NCI-H187 (cell line): ENCODE data around the gene SCFD2.
"Not testable (repeated sequence)": the region's sequence is repeated elsewhere in the genome, so short reads cannot be mapped to it uniquely, and the experiment has no call there.

Experiments
- DNase-seq, 2 experiments: peaks; one replicate each; lab custom pipeline; 2025; lab: John Stamatoyannopoulos, UW

SCFD2 gene

DNA sequence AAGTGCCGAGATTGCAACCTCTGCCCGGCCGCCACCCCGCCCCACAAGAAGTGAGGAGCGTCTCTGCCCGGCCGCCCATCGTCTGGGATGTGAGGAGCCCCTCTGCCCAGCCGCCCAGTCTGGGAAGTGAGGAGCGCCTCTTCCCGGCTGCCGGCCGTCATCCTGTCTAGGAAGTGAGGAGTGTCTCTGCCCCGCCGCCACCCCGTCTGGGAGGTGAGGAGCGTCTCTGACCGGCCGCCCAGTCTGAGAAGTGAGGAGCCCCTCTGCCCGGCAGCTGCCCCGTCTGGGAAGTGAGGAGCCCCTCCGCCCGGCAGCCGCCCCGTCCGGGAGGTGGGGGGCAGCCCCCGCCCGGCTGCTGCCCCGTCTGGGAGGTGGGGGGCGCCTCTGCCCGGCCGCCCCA, 226.6 kb downstream of the SCFD2 start:
- not testable (repeated sequence) for DNase-seq

DNA sequence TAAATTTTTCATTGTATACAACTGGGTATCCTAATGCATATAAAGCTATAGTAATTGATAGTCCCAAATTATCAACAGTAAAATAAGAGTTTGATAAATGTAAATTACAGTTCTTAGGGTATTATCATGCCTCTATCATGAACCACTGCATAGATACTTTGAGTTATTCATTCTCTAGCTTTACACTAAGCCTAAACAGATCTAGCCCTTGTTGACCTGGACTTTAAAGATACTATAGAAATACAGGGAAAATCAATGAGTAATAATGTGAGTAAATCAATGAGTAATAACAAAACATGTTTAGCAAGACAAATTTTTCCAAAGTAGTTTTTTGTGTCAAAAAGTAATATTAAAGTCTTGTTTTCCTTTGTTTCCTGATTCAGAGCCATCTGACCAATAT, 228.4 kb downstream of the SCFD2 start:
- no peak for DNase-seq

DNA sequence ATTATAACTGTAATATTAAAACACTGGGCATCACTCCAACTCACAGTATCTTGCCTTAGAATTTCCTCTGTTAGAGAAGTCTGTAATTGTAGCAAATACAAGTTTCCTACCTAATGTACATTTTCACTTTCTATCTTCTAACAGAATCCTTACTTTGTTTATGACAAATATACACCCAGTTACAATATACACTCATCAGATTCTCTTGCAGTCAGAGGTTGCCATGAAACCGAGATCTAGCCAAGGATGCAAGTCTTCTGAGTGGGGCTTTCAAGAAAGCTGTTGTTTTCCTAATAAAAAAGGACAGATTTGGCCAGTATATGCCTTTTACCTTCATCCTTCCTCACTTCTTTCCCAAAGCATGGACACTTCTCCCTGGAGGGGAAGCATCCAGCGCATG, 228.9 kb downstream of the SCFD2 start:
- DNase-seq, result no peak

DNA sequence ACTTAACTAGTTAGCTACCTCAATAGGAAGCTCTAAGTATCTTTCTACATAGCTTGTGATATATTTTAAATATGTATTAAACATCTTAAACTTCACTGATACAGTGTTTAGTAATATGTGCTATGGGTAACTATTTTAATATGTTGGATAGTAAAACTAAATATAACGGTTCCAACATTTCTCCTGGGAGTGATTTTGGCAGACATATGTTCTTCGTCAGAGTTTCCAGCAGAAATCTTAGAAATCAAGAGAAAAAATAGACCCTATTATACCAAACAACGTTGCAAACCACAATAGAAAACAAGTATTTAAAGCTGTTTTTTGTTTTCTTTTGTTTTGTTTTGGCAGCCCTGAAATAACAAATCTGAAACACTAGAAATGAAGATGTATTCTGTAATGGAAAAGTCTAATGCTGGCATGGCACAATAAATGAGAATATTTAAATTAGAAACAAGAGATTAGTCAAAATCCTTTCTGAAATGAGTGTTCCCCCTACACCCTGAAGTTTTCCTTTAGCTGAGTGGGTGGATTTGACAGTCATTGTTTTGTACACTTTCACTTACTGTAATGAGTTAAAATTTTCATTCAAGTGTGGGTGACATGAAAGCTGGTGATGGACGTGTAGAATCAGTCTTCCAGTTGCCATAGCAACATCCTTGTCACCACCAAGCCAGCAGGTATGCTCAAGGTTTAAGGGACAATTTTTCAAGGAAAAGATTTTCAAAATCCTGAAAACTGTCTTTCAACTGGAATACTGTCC, 233.5 kb downstream of the SCFD2 start:
- no peak for DNase-seq

DNA sequence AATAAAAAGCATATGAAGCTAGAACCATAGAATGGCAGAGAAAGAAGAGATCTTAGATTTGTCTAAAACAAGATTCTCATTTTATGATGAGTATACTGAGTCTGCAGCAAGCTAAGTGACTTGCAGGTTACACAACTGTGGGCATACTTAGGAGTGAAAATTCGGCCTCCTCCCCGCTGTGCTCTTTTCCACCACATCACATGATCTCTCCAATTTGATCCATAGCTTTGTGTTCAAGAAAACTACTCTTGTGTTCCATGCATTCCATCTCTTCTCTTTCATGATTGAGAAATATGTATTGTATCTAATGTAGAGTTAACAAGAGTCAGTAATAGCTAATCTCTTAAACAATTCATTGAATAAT, 234.3 kb downstream of the SCFD2 start:
- DNase-seq, result no peak

DNA sequence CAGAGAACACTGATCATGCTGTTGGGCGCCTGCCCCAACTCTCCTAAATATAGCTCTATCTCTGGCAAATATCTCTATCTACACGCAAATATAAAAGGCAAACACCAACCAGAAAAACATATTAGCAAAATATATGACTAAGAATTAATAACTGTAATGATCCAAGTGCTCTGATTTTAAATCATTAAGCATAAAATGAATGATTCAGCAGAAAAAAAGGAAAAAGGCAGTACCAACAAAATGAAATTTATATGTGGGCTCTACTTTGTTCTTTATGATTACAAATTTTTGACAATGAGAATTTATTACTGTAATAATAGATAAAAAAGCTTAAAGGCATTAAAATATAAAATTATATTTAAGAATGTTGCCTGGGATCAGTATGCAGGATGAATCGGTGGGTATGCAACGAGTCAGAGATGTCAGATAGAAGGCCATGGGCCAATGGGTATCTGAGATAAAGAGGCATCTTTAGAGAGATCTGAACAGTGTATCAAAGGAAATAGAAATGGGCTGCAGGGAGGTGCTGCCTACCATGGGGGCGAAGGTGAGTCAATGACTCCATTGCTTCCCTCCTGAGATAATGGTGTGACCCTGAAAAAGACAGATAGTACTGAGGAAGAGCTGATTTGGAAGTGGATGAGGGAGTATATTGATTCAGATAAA, 234.8 kb downstream of the SCFD2 start:
- no peak for DNase-seq

DNA sequence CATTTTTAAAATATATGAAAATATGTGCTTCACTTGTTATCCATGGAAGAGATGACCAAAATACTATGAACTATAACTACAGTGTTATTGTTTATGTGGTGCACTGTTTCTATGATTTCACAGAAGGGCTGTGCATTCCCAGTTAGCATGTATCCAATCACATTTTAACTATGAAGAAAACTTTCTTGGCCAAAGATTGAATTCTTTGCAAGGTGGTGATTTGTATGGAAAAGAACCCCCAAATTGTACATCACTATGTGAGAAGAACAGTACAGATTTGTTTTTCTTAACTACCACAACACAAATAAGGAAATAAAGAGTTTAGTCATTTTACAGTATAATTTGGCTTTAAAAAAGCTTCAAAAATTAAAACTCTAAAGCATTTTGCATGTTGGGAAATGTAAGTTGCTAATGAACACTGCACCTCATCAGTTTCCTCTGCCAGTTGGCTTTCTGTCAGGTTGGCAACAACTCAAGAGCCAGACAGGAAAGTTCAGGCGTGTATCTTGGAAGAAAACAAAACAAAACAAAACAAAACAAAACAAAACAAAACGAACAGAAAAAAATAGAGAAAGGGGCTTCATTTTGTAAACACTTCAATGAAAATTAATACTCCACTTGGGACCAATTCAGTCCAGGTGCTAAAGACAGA, 237.0 kb downstream of the SCFD2 start:
- DNase-seq, result no peak

DNA sequence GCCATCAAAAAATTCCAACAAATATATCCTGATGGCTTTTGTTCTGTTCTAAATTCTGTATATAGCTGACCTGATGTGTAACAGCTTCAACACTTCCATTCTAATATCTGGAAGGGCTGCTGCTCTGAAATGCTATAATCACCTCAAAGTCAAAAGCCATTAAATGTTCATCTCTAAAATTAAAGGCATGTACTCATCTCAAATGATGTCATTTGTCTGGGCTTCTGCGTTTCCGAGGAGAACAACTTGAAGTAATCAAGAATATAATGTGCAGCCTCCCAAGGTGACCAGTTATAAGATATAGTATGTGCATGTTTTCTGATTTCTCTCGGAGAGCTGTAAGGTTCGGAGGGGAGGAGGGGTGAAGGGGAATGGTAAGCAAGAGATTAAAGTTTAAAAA, 237.6 kb downstream of the SCFD2 start:
- DNase-seq, result no peak

DNA sequence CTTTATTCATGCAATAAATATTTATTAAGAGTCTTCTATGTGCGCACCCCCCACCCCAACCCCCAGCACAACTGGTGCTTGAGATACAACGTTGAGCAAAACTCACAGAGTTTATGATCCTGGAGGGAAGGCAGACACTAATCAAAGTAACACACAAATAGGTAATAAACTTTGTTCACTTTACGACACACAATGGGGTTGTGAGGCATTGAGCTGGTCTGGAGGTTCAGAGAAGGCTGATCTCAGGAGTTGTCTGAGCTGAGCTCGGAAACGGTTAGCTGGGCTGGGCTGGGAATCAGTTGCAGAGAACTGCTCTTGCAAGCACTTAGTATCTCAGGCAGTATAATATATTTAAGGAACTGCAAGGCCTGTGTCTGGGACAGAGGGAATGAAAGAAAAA, 238.5 kb downstream of the SCFD2 start:
- no peak for DNase-seq

DNA sequence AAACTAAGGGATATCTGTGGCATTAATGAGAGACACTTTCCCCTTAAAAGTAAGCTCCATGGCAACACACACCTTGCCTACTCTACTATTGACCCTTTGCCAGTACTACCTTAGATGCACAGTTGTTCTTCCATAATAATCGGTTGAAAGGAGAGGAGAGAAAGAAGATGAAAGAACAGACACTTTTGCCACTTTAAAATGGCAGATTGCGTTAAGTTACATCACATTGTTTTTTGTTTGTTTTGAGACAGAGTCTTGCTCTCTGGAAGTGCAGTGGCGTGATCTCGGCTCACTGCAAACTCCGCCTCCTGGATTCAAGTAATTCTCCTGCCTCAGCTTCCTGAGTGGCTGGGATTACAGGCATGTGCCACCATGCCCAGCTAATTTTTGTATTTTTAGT, 239.8 kb downstream of the SCFD2 start:
- DNase-seq, result no peak

DNA sequence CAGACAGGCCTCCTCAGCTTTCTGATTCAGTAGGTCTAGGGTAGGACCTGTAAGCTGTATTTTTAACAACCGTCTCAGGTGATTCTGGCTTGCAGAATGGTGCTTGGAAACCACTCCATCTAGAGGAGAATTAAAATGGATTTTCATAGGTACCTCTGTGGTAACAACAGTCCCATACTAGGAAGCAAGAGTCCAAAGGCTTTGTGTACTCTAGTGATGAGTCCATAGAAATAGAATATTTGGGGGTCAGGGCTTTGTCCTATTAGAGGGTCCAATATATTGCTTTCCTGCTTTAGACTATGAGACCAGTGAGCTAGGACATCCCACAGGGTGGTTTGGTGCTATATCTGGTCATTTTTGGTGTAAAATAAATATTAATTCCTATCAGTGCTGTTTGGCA, 242.0 kb downstream of the SCFD2 start:
- no peak for DNase-seq

DNA sequence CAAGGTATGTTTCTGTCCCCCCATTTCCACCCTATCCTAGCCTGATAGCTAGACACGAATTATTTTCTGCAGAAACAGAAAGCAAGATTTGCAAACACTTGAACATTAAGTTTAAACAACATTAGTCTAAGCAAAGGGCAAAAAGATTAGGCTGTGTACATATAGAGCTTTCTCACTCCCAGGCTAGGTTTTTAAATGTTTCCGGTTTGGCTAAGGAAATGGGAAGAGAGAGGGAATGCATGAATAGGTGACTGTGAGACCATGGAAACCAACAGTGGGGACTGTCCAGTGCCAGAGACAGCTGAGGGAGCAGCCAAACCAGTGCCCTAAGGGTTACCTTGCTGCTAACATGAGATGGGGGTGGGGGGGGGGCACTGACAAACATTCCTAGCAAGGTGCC, 242.7 kb downstream of the SCFD2 start:
- DNase-seq, result no peak

DNA sequence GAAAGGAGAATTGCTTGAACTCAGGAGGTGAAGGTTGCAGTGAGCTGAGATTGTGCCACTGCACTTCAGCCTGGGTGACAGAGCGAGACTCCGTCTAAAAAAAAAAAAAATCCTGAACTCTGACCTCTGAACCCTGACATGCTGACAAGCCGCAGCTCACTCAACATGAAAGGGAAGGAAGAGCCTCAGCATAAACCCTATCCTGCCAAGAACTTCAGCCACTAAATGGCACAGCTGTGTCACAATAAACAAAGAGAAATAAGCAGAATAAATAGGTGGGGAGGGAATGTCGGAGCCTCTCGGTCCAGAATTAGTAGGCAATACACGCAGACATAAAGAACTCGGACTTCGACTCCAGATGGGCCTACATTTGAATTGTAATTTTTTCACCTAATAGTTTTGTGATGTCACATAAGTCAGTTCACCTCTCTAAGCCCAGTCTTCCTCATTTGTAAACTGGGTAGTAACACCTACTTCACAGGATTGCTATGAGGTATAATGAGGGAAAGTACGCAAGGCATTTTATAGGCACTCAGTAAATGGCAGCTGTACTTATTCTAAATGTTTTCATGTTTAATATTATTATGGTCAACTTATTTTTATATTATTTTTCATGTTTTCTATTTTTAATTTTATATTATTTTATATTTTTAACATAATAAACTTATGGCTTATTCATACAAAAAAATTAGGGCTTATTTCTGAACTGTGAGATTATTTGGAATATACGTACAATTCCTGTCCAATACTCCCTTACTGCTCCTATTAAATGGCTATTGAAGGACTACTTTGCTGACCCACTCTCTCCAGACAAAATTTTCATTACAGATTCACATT, 243.4 kb downstream of the SCFD2 start:
- DNase-seq, result no peak

DNA sequence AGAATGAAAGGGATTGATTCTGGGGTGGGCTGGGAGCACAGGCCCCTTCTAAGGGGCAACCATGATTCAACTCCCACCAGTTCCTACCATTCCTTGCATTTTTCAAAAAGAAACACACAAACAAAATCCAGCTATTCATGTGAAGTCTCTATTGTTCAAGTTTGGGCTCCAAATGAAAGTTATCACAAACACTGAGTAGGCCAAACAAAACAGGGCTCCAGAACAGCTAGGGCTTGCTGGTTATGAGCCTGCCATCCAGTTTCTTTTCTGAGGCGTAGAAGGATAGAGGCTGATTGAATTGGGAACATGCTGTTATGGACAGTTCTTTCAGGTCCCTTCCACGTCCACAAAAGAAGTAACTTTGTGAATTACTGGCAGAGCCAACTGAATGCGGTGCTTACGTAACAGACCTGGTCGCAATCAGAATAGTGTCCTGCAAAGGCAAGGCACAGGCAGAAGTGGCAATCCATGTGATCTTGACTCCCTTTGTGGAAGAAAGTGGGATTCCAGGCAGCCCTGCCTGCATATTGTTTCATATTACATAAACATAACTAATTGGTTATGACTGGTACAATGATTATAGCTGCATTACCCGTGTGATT, 244.5 kb downstream of the SCFD2 start:
- DNase-seq, result no peak

DNA sequence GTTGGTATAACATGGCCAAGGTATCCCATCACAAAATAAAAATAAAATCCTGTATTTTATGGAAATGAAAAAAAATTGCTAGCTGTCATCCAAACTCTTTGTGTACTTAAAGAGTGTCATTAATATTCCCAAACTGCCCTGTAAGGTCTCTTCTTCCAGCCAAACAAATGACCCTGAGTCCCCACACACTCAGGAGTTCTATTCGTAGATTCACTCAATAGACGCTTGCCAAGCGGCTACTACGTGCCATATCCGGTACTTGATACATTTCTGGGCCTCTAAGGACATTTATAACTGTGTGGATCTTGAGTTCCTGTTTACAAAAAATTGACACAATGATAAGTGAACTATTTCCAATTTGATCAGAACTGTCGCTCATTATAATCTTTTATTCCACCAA, 245.1 kb downstream of the SCFD2 start:
- DNase-seq, result no peak

DNA sequence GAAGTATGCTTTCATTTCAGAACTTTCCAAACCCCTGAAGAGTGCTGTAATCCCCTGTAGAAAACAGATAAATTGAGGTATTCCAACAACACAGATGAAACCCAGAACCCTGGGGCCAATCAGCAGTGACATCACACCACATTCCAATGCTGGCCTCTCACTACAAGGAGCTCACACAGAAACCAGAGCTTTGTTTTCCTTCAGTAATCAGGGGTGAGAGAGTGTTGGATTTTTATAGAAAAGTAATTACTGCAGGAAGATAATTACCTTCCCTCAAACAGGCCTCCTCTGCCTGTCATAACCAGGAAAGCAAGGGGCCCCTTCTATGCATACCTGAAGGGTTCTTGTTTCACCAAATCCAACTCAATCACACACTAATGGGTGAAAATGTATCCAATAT, 246.2 kb downstream of the SCFD2 start:
- DNase-seq, result no peak

DNA sequence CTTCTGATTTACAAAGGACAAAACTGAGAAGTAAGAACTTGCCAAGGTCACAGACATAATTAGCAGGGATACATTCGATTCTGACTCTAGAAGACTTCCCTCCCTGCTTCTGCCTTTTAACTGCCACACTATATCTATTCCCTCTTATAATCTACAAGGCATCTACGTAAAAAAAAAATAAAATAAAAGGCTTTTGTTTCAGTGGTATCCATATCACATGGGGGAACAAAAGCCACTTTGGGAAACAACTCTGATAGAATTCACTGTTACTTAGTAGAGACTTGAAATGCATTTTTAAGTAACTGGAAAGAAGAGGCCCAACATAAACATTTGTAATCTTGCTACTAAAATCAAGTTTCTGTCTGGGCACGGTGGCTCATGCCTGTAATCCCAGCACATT, 247.2 kb downstream of the SCFD2 start:
- no peak for DNase-seq

DNA sequence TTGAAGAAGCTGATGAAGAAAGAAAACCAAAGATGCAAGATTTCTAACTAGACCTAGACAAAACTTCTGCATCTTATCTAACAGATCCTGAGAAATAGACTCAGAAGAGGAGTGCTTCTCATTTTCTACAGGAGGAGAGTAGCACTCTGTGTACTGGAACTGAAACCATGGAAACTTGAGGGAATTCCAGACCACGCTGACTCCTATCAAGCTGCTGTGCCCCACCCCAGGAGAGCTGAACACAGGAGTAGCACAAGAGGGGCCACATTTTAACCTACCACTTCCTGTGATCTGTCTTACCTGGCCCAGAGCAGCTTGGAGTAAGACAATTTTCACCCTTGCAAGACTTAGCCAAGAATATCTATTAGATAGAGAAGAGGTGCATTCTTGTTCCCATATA, 248.9 kb downstream of the SCFD2 start:
- DNase-seq, result no peak

DNA sequence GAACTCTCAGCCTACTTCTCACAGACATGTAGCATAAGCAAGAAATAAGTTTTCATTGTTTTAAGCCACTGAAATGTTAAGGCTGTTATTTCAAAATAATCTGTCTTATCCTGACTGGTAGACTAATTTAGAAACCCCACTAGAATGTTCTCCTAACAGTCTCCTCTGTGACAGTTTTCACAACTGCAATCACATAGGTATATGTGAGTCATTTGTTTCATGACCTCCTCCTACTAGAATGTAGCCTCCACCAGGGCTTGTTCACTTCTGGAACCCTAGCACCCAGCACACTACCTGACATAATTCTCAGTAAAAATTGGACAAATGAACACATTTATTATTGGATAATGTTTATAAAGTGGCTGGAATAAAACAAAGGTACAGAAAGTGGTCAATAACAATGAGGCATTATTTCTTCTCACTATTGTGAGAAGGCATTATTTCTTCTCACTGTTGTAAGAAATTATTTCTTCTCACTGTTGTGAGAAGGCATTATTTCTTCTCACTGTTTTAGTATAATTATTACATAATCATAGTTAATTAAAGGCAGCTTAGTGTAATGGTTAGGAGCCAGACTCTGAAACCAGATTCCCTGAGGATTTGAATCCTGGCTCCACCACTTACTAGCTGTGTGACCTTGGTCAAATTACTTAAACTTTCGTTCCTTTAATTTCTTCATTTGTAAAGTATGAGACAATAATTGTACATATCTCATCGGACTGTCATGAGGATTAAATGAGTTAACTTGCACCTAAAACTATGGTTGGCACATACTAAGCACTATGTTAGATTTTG, 252.2 kb downstream of the SCFD2 start:
- DNase-seq, result no peak

DNA sequence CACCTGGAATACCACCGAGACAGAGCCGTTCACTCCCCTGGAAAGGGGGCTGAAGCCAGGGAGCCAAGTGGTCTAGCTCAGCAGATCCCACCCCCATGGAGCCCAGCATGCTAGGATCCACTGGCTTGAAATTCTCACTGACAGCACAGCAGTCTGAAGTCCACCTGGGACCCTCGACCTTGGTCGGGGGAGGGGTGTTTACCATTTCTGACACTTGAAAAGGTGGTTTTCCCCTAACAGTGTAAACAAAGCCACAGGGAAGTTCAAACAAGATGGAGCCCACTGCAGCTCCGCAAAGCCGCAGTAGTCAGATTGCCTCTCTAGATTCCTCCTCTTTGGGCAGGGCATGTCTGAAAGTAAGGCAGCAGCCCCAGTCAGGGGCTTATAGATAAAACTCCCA, 260.5 kb downstream of the SCFD2 start:
- DNase-seq, result no peak

DNA sequence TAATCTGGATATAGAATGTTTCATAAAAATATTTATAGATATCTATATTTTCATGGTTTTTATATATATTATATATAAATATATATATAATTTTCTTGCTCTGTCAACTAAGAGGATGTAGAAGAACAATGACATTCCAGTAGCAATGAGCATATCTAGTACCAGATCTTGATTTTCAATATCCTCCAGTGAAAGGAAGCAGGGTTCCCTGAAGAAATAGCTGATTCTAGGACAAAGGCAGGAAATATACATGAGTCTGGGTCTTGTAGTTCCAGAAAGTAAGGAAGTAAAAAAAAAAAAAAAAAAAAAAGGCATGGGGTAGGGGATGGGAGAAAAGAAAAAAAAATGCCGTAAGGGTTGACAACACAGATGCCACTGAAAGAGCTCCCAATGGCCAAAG, 262.4 kb downstream of the SCFD2 start:
- no peak for DNase-seq
